ENCODE measurements around the gene COL5A1.

The COL5A1 gene

GRCh38 chr9:134607971-134608370 is 33.6 kb upstream of the COL5A1 start:
- DNase-seq: no peak

- no peak for DNase-seq
These were observed 30.6 kb upstream of the COL5A1 start for GRCh38 chr9:134611046-134611445.

- no peak for DNase-seq
These were observed 29.3 kb upstream of the COL5A1 start for GRCh38 chr9:134612309-134612708.

GRCh38 chr9:134612715-134613114 is 28.9 kb upstream of the COL5A1 start:
- no peak for DNase-seq

GRCh38 chr9:134614256-134614655 is 27.3 kb upstream of the COL5A1 start:
- DNase-seq: no peak

GRCh38 chr9:134616341-134616740 is 25.3 kb upstream of the COL5A1 start:
- DNase-seq: no peak

GRCh38 chr9:134617246-134617645 is 24.4 kb upstream of the COL5A1 start:
- DNase-seq: no peak

- DNase-seq: no peak
These were observed 23.8 kb upstream of the COL5A1 start for GRCh38 chr9:134617836-134618162.

GRCh38 chr9:134618163-134618832 is 23.3 kb upstream of the COL5A1 start:
- DNase-seq: peak; percentile 80

- no peak for DNase-seq
These were observed 22.7 kb upstream of the COL5A1 start for GRCh38 chr9:134618833-134619447.

- DNase-seq: no peak
These were observed 22.1 kb upstream of the COL5A1 start for GRCh38 chr9:134619448-134619982.

- no peak for DNase-seq
These were observed 21.5 kb upstream of the COL5A1 start for GRCh38 chr9:134619983-134620661.

GRCh38 chr9:134620751-134621557 is 20.6 kb upstream of the COL5A1 start:
- peak; percentile 4 for DNase-seq

GRCh38 chr9:134621558-134622110 is 20.0 kb upstream of the COL5A1 start:
- no peak for DNase-seq

- no peak for DNase-seq
These were observed 18.7 kb upstream of the COL5A1 start for GRCh38 chr9:134622896-134623257.

- DNase-seq: no peak
These were observed 18.1 kb upstream of the COL5A1 start for GRCh38 chr9:134623258-134624066.

GRCh38 chr9:134624137-134624591 is 17.4 kb upstream of the COL5A1 start:
- DNase-seq: no peak

- no peak for DNase-seq
These were observed 16.9 kb upstream of the COL5A1 start for GRCh38 chr9:134624621-134625181.

- DNase-seq: peak; percentile 71
These were observed 16.1 kb upstream of the COL5A1 start for GRCh38 chr9:134625361-134626068.

GRCh38 chr9:134626069-134626423 is 15.6 kb upstream of the COL5A1 start:
- DNase-seq: no peak

All from MV-4-11 (cell line).